ENCODE data around the gene SCAMP1.
"Not testable (repeated sequence)": the region's sequence is repeated elsewhere in the genome, so short reads cannot be mapped to it uniquely, and the experiment has no call there.

The SCAMP1 gene

DNA sequence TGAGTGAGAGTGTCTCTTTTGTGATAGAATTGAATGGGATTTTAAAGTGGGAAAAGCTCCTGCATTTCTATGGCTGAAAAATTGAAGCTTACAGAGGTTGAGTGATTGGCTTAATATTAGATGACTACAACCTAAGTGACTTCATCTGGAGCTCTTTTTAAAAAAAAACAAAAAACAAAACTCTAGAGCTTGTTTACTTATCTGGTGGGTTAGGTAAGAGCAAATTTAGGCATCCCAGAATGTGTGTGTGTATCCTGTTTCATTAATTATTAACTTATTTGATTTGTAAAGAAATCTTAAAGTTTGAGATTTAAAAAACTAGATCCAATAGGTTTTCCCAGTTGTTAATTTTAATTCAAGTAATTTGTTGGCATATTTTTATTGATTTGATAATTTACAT lies 60.1 kb downstream of the SCAMP1 start:
- DNase-seq = no peak

DNA sequence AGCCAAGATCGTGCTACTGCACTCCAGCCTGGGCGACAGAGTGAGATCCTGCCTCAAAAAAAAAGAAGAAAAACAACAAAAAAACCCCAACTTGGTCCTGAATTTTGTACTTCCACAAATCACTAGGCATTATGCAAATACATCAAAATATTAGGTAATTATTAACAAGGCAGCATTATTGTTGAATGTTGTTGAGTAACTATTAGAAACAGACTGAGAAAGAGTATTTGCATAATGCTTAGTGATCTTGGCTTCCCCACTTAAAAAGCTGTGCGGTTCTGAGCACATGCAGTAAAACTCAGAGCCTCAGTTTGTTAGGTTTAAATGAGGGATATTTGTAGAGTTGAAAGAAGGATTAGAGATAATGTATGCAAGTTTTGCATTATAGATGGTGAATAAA lies 64.2 kb downstream of the SCAMP1 start:
- DNase-seq = no peak

DNA sequence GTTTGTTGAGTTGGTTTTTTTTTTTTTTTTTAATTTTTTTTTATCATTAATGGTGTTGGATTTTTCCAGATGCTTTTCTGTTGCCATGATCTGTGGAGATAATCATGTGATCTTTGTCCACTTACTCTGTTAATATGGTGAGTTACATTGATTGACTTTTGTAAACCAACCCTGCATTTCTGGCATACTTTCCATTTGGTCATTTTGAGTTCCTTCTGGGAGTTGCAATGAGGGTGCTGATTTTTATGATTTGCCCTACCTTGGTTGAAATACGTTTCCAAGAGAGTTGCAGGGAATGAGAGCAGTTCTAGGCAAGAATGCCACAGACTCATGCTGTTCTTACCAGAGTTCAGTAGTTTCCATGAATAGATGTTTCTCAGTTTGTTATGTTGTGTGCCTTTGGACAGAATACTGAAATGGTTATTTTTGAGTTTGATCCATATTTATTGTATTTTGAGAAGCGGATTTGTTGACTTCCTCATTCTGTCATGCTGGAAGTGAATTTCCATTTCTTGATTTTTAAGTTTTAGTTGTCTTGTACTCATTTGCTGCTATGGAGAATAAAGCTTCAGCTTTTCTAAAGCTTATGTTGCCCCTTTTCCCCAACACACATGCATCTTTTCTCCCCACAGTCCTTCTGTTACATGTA lies 69.0 kb downstream of the SCAMP1 start:
- DNase-seq = no peak

DNA sequence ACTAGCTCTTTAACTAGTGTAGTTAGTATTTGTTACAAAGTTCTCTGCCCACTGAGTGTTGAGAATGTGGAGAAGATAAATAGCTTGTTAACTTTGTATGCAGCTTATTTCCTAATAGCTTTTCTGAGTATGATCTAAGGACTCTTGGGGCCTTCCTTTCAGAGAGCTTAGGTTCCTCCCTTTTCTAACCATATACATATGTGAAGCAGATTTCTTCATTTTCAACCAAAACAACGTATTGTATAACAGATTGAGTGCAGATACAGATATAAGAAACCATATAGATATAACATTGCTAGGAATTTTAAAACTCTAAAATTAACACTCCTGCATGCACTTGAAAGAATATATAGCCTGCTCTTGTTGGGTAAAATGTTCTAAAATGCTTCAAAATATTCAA lies 70.4 kb downstream of the SCAMP1 start:
- DNase-seq = no peak

DNA sequence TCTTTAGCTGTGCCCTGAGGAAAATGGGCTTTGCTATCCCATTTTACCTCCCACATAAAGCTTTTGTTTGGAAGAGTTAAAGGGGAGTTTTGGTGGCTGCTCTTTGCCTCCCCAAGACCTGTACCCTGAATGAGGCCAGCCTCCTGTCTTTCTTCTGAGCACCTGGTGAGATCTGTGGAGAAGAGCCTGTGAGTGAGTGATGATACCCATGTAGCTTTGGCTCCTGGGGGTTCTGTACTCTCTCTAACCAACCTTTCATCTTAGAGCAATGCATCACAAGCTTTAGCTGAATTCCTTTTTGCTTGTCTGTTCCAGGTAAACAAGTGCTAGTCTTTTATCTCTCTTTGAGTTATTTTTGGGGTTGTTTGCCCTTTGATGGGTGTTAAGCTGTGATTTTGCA lies 73.6 kb downstream of the SCAMP1 start:
- DNase-seq = no peak

DNA sequence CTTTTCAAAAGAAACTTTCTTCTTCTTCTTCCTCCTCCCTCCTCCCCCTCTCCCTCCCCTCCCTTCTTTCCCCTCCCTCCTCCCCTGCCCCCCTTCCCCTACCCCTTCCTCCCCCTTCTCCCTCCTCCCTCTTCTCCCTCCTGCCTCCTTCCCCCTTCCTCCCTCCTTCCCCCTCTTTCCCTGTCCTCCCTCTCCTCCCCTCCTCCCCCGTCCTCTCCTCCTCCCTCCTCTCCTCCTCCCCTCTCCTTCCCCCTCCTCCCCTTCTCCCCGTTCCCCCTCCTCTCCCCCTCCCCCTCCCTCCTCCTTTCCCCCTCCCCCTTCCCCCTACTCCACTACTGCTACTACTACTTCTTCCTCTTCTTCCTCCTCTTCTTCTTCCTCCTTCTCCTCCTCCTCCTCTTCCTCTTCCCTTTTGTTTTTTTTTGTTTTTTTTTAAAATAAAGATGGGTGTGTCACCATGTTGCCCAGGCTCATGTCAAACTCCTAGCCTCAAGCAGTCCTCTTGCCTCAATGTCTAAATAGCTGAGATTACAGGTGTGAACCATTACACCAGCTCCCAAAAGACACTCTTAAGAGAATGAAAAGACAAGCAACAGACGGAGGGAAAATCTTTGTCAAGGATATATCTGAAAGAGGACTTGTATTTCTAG lies 87.5 kb downstream of the SCAMP1 start:
- no peak for DNase-seq

DNA sequence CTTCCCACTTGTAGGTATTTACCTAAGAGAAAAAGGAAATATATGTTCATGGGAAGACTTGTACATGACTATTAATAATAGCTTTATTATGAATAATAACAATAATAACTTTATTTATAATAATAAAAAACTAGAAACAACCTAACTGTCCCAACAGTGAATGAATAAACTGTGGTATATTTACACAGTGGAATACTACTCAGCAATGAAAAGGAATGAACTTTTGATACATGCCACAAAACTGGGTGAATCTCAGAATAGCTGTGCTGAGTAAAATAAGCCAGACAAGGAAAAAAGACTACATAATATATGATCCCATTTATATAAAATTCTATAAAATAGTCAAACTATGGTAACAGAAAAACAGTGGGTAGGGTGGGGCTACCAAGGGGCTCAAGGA lies 88.7 kb downstream of the SCAMP1 start:
- DNase-seq = no peak

DNA sequence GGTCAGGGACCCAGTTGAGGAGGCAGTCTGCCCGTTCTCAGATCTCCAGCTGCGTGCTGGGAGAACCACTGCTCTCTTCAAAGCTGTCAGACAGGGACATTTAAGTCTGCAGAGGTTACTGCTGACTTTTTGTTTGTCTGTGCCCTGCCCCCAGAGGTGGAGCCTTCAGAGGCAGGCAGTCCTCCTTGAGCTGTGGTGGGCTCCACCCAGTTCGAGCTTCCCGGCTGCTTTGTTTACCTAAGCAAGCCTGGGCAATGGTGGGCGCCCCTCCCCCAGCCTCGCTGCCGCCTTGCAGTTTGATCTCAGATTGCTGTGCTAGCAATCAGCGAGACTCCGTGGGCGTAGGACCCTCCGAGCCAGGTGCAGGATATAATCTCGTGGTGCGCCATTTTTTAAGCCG lies 97.1 kb downstream of the SCAMP1 start:
- DNase-seq = not testable (repeated sequence)

DNA sequence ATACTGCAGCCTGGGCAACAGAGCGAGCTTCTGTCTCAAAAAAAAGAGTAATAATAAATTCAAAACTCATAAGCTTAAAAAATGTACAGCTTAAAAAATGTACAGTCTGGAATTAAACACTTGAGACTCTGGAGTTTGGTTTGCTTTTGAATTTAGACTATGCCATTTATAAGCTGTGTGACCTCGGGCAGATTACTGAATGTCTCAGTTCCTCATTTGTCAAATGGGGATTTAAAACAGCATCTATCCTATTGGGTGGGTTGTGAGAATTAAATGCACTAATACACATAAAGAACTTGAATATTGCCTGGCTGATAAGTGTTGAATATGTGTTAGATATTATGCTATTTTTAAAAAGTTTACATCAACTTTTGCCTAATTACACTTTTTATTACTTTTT lies 98.4 kb downstream of the SCAMP1 start:
- DNase-seq = no peak

DNA sequence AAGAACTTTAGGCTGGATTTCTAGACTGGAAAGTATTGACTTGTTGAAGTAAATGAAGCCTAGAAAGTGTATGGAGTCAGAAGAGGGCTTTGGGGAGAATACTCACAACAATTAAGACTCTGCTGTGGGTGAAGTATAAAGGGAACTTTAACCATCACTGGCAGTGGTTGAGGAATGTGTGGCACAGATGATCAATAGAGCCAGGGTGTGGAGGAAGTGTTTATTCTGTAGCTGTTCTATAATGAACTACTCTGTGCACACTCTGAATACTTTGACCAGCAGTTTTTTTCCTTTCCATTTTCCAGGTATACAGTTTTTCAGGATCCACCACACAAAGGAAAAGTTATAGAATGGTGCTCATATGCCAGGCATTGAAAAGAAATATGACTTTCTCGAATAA lies 106.7 kb downstream of the SCAMP1 start:
- DNase-seq = no peak

DNA sequence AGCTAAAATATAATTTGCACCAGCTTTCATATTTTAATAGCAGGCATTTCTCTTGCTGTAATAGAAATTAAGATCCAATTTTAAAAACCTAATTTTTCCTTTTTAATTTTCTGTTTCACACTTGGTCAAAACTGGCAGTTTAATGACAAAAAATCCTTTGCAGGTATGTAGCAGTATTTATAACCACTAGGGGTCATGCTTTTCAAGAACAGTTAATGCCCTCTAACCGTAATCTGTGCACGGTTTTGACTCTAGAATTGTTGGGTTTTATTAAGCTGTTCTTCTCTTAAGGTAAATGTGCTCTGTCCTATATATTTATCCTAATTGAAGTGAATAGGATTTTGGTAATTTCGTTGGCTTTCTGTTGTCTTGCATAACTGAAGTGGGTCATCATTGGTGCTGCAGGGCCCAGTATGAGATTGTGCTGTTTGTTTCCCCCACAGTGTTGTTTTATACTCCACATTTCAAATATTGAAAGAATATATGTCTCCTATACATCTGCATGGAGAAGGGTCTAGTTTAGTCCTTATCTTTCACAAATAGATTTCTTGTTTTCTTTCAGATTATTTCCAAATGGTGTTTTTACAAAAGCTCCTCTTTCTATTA lies 107.4 kb downstream of the SCAMP1 start:
- no peak for DNase-seq

DNA sequence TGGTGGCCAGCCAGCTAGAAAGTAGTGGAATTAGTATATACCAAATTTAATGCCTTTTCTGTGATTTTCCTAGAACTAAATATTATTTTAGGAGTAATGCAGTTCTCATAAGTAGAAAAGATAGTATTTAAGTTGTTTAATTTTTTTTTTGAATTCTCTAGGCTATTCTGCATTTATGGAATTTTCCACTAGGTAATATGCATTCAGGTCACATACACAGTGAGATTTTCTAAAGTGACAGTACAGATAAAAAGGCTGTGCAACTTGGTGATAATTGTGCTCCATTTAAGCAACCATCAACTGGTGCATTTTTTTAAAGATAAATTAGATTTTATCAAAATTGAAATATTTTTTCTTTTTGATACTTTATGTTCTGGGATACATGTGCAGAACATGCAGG lies 111.5 kb downstream of the SCAMP1 start:
- DNase-seq = no peak

DNA sequence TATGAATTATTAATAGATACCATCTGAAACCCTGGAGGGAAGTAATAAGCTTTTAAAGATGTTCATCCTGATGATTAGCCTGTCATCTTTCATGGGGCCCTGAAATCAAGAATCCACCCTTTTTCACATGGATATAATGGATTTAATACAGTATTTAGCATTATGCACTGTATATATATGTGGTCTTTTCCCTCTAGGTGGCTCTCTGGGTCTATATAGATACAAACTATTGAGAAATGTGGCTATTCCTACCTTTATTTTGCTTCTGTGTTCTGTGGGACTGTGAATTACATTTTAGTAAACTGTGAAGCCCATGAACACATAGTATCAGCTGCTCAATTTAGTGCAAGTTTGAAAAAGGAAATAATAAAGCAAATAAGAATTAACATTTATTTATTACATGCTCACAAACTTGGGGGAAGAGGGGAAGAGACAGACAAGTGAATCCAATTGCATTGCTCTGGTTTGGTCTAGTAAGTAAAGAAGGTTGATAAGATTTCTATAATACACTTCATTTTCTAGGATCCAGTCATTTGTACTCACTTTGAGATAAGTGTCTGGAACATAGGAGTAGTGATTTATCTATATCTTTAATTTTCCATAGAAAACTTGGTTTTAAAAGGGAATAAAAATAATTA lies 112.2 kb downstream of the SCAMP1 start:
- DNase-seq = no peak

DNA sequence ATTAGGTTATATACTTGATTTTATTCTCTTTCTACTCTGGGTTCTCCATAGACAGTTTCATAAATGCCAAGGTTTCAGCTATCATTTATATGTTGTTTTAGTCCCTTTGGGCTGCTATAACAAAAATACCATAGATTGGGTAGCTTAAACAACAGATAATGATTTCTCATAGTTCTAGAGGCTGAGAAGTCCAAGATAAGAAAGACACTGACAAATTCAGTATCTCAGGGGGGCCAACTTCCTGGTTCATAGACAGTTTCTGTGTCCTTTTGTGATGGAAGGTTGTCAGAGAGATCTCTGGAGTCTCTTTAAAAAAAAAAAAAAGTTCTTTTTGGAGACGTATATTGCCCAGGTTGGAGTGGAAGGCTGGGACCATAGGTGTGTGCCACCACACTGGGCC lies 113.3 kb downstream of the SCAMP1 start:
- DNase-seq = no peak

DNA sequence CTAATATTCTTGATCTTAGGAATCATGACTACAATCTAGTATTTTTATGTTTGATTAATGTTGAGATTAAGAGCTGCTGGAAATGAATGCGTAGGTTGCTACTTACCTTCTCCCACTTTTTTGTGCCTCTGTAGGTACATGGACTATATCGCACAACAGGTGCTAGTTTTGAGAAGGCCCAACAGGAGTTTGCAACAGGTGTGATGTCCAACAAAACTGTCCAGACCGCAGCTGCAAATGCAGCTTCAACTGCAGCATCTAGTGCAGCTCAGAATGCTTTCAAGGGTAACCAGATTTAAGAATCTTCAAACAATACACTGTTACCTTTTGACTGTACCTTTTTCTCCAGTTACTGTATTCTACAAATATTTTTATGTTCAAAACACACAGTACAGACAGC lies 115.0 kb downstream of the SCAMP1 start:
- DNase-seq = no peak

DNA sequence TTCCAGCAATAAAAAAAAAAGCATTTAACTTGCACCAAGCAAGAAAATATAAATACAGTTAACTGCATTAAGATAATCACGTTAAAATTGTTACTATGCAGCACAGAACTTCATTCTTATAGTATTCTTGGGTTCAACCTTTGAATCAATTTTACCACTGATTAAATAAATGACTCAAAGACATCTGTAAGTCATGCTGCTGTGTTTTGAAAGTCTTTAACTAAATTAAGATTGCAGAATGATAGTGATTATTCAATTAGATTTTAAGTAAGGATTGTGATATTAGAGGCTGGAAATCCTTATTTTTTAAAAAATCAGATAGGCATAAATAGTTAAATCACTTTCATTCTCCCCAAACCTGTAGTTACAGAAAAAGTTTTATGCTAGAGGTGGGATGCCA lies 116.4 kb downstream of the SCAMP1 start:
- DNase-seq = no peak

DNA sequence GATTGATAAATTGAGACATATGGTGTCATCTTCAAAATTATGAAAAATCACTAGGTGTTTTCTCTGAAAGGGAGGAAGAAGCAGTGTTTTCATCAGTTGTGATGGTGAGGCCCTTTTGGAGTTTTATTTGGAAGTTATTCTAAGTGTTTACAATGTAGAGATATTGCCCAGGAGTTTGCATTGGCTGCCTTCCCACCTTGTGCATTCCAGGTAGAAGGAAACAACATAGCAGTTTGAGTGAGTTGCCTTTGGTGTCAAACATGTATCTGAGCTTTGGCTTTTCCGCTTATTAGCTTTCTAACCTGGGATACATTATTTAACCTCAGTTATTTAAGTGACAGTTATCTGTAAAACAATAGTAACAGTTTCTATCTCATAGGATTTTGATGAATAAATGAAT lies 122.5 kb downstream of the SCAMP1 start:
- DNase-seq = no peak

DNA sequence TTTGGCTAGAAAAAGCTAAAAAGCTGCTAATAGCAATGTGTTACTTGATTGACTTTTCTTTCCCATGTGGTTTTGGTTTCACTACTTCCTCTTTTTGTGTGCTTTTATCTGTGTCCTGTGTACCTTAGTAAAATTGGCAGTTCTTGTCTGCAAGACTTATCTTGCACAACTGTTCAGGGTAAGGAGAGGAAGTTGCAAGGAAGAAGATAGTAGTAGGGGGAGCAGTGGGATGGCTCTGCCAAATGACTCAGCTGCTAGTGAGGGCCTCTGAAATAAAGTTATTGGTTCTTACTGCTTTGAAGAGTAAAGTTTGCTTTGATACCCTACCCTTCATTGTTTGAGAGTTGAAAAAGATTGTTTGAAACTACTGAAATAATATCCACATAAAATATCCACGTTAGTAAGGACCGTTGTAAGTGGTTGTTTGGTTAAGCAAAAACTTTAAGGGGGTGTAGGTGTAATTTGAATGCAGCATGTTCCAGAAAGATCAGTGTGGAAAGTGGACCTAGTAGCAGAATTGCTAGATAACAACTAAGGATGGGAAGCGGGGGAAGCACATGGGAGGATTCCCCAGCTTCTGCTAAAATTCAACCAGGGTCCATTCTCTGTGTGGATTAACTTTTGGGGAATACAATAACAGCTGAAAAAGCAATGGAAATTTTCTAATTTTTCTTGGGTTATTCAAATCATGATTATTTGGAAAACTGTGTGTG lies 123.5 kb downstream of the SCAMP1 start:
- peak in 1 of 56 donors; percentile 12 for DNase-seq

DNA sequence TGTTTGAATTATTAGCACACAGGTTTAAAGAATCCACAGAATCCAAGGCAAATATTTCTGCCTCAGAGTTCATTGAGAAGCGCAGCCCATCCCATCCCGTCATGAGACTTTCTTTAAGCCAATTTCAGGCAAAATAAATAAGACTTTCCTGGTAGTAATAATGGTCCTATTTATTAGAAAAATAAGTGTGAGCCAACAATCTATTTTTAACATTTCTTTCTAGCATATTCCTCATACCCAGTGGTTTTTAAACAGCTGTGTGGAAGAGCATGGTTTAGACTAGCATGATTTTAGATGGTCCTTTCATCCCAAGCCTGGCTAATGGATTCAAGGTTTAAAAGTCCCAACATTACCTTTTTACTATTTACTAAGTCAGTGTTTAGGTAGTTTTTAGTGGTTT lies 125.8 kb downstream of the SCAMP1 start:
- DNase-seq = no peak

DNA sequence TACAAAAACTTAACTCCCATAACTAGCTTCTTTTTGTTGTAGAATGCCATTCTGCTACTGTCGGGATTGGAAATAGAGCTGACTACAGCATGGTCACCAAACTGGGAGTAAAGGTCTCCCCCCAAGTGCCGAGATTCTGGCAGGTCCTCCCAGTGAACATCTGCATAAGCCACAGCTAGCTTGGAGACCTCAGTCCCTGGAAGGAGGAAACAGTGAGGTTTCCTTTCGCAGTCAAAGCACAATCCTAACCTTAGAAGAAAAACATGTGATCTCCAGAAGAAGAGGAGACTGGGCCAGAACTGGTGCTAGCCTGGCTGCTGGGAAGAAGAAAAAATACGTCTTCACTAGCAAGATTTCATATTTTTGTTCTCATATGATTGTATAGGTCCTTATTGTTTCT lies 127.4 kb downstream of the SCAMP1 start:
- no peak for DNase-seq

DNA sequence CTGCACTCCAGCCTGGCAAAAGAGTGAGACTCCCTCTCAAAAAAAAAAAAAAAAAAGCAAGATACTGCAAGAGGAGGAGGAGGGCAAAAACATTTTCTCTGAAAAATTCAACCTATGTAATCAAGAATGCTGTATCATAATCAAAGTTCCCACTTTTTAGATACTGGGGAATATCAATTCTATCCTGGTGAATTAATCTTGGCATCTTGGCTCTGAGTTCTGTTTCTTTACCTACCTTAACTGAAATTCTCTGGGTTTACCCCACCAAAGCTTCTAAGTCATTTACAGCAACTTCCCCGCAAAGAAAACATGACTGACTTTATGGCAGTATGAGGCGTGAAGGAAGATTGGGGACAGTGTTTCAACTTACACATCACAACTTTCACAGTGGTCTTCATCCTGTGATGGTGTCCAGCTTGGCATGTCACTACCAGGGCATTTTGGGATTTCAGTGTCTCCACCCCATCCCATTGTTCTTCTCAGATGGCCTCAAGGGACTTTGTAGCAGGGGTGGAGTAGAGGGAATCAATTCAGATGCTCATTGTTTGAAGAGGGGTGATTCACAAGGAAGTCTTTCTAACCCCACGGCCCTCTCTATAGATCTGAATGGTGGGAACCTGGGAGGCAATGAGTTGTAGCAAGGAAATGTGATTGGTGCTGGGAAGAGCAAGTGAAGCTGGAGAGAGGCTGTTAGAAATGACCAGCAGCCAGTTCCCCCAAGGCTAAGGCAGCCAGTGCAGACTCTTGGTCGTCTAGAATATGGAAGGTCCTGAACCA lies 130.5 kb downstream of the SCAMP1 start:
- no peak for DNase-seq
